Activated CD4-positive, alpha-beta T cell treated with anti-CD3 and anti-CD28 coated beads for 4 hours (primary cell): Measurements from ENCODE around the gene MBD3L1.
A peak's percentile ranks its signal among the peaks of the same experiment; 100 is the strongest.

Source experiments
- DNase-seq, 2 donors: peaks; one replicate each; pipeline ENCODE4 v3.0.0-alpha.2; 2020

The MBD3L1 gene

DNA sequence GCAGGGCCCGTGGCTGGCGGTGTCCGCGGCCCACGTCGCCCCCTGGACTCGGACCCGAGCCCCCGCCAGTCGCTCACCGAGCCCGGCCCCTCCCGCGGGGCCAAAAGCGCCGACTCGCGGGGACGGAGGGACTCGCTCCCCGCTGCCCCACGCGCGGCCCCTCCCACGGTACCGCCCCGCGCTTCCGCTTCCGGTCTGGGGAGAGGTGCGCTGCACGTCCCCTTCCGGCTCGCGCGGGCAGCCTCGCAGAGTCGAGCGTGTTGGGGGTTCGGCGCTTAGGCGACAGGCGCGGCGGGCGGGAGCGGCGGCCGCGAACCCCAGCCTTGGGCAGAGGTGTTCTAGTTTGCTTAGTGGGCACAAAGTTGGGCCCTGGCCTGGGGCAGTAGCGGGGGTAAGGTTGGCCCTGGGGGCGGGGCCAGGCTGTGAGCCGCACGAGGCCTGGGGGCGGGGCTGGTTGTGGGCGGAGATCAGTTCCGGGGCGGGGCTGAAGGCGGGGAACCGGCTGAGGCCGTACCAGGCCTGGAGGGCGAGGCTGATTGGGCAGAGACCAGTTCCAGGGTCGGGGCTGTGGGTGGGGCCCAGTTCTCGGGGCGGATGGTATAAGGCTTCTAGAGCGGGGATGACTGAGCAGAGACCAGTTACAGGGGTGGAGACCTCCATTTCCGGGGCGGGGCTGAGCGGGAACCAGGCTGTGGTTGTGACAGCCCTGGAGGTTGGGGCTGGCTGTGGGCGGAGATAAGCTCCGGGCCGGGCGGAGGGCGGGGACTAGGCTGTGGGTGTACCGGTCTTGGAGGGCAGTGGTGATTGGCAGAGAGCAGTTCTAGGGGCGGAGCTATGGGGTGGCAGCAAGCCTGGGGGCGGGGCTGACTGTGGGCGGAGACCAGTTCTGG, at the start of gene MBD3L1, which contains the start of gene ZNF558:
TSS of gene MBD3L1 (plus strand) at position 246 of the 890 bp plus-strand sequence. CDS start 10,302 bp downstream, outside the sequence.
TSS of gene ZNF558 (minus strand) at position 173 of the 890 bp plus-strand sequence. CDS start 9,645 bp downstream, outside the sequence.
- DNase-seq = peak; percentile 99

- DNase-seq = no peak
Observed at GRCh38 chr19:8794823-8795222, 37.4 kb upstream of the MBD3L1 start.

GRCh38 chr19:8806661-8807060, 25.5 kb upstream of the MBD3L1 start:
- no peak for DNase-seq

DNA sequence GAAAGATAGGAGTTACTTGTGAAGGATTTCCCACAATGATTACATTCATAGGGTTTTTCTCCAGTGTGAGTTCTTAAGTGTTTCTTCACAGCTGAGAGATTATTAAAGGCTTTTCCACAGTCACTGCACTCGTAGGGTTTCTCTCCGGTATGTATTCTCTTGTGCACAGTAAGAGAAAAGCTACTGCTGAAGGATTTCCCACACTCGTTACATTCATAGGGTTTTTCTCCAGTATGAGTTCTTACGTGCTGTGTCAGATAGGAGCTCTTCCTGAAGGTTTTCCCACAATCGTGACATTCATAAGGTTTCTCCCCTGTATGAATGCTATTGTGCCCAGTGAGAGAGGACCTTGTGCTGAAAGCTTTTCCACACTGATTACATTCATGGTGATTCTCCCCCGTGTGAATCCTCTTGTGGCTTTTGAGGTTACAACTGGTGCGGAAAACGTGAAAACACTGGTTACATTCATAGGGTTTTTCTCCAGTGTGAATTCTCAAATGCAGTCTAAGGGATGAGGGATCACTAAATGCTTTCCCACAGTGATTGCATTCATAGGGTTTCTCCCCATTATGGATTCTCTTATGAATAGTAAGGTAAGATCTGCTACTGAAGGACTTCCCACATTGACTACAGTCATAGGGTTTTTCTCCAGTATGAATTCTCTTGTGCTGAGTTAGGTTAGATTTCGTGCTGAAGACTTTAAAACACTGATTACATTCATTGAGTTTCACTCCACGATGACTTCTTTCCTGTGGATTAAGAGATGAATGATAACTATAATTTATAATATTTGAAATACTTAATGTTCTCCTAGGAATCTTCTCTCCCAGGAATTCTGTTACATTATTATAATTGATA, 20.6 kb upstream of the MBD3L1 start:
- DNase-seq = no peak

DNA sequence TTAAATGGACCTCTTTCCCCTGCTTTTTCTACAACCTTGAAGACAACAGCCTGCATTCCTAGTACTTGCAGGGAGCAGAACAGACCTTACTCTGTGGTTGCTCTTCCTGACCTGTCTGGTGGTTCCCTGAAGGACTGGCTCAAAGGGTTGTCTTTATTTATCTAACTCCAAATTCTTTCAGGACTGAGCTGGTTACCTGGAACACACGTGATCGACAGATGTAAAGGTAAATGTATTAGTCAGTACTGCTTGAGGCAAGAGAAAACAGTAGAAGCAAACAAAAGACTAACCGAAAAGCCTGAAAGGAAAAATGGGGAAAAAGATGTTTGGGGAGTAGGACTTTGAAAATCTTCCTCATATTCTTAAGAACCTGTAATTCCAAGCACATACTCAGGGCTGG, 18.0 kb upstream of the MBD3L1 start:
- no peak for DNase-seq

DNA sequence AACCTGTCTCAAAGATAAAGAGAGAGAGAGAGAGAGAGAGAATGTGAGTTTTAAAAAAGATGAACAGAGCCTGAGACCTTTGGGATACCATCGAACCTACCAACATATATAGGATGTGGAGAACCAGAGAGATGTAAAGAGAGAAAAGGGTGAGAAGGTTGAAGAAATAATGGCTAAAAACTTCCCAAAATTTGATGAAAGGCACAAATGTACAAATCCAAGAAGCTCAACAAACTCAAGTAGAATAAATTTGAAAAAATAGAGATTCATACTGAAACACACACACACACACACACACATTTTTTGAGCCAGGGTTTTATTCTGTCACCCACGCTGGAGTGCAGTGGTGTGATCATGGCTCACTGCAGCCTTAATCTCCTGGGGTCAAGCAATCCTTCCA, 16.4 kb upstream of the MBD3L1 start:
- DNase-seq = no peak

DNA sequence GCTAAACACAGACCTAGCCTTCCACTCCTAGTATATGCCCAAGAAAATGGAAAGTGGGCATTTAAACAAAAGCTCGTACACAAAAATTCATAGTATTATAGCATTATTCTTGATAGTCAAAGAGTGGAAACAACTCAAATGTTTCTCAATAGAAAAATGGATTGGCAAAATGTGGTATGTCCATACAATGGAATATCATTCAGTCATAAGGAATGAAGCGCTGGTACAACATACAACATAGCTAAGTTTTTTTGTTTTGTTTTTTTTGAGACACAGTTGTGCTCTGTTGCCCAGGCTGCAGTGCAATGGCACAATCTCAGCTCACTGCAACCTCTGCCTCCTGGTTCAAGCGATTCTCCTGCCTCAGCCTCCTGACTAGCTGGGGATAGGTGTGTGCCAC, 11.9 kb upstream of the MBD3L1 start:
- no peak for DNase-seq

DNA sequence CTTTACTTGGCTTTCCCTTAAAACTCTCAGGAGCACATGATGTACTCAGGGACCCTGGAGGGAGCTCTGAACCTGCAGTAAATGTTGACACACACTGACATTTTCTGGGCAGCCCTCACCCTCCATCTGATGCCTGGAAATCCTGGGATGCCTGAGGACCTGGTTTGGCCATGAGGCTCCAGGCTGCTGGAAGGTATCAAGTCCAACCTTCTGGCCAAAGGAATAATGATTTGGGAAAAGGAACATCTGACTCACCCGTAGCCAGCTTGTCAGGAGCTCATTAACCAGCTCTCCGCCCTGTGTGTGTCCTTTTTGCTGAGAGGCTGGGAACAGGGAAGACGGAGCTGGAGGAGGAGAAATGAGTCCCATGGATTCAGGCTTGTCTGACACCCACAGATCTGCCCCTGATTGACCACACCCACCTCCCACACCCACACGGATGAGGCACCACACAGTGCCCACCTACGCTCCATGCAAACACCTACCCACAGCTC, 10.4 kb upstream of the MBD3L1 start:
- no peak for DNase-seq

DNA sequence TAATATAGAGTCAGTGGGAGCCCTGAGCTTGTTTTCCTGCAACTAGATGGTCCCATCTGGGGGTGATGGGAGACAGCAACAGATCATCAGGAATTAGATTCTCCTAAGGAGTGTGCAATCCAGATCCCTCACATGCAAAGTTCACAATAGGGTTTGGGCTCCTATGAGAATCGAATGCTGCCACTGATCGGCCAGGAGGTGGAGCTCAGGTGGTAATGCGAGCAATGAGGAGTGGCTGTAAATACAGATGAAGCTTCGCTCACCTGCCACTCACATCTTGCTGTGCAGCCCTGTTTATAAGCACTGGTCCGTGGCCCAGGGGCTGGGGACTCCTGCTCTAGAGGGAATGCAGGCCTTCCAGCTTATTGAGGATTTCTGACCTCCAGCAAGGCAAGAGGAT, 5.8 kb upstream of the MBD3L1 start:
- no peak for DNase-seq

DNA sequence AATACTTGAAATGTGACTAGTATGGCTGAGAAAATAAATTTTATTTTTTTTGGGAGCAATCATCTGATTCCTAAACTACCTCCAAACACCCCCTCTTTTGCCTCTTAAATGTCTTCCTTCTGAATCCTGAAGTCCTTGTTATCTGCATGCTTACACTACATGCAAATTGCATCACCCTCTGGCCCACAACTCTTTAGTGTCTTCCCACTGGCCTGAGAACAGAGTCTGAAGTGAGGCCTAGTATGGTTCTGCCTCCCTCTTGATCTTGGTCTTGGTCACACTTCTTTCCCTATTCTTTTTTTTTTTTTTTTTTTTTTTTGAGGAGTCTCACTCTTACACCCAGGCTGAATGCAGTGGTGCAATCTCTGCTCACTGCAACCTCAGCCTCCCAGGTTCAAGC, 4.9 kb upstream of the MBD3L1 start:
- DNase-seq = no peak

DNA sequence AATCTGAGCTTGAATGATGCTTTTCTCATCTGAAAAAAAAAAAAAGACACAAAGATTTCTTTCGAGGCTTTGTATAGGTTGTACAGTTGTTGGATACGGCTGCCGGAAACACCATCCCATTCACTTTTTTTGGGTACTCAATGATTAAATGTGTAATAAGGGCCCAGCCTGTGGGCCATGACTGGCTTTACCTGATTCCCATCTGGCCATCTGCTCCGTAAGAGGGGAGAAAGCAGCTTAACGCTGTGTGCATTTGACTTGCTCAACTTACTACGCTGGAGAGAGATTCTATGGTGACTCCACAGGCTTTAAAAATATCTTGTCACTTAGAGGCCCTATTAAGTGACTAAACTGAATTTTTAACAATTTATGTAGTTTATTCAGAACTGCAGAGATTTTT, 804 bp upstream of the MBD3L1 start:
- DNase-seq = no peak

GRCh38 chr19:8831832-8832131, 395 bp upstream of the MBD3L1 start:
- DNase-seq = no peak

GRCh38 chr19:8835446-8835845, 3.3 kb downstream of the MBD3L1 start:
- DNase-seq = no peak

GRCh38 chr19:8835877-8836276, 3.7 kb downstream of the MBD3L1 start:
- DNase-seq = no peak

GRCh38 chr19:8840708-8841107, 8.5 kb downstream of the MBD3L1 start:
- DNase-seq = no peak

DNA sequence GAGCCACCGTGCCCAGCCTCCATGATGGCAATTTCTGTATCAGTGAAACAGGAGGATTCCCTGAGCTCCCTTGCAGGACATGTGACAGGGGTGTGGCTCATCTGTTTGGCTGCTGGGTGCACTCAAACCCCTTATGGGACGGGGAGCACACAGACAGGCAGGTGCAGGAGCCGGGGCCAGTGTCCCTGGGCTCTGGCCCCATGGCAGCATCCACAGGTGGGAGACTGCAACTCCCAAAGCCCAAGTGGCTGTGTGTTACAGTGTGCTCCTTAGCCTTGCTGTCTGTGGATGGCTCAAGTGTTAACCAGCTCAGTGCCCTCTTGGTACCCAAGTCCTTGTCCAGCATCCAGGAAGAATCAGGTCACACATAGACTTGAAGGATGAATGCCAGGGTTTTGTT, 14.6 kb downstream of the MBD3L1 start:
- no peak for DNase-seq

GRCh38 chr19:8849232-8849631, 17.1 kb downstream of the MBD3L1 start:
- no peak for DNase-seq

DNA sequence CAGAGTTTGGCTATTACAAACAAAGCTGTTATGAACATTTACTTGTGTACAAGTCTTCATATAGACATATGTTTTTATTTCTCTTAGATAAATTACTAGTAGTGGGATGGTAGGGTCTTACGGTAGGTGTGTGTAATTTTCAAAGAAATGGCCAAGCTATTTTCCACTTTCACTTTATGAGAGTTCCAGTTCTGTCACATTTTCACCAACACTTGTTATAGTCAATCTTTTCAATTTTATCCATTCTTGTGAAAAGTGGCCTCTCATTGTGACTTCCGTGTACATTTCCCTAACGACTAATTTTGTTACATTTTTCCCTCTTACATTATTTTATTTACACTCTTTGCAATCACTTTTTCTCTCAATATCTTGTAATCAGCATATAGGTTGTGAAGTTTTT, 18.3 kb downstream of the MBD3L1 start:
- no peak for DNase-seq

GRCh38 chr19:8858260-8858659, 26.1 kb downstream of the MBD3L1 start:
- no peak for DNase-seq

DNA sequence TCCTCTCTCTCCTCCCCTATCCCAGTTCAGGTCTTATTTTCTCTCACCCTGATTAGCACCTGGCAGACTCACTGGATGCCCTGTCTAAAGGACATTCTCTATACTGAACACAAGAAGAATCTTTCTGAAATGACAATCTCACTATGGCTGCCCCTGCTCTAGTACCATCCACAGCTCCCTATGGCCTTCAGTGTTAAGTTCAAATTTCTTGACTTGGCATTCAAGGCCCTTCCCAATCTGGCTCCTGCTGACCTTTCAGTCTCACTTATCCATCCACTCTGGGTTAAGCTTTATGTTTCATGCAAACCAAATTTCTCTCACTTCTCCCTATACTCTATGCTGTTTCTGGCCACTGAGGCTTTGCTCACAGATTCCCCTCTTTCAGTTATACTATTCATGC, 34.2 kb downstream of the MBD3L1 start:
- no peak for DNase-seq

GRCh38 chr19:8877854-8878705, 45.9 kb downstream of the MBD3L1 start:
- DNase-seq = no peak

DNA sequence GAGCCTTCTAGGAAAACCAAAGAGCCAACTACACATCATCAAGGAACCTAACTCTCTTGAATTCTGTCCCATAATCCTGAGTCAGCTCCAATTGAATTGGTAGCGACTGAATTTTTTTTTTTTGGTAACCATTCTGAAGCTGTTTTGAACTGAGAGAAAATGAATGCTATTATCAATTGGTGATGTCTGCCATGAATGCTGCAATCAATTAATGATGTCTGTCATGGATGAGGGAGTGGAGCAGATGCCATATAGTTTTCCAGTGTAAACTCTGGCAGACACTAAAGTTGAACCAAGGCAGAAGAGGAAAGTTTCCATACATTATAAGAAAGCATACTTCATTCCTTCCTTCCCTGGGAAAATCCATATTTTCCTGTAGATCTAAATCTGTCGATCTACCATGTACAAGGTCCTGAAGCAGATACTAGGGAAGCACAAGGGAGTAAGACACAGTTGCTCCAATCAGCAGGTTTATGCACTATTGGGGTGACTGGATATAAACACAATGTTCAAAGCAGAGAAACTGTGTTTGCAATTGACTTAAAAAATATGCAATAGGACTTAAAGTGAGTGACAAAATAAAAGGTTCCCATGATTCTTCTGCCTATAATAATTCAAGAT, 48.8 kb downstream of the MBD3L1 start:
- no peak for DNase-seq
